Neutrophil (primary cell): Measurements from ENCODE around the gene EFNA3.

Experiments
- H3K27ac ChIP-seq: fragments of 200-600 bp; sonication (generic); 2 replicates; pipeline ENCODE4 v1.5.1; 2016; ENCODE audit warnings: mild to moderate bottlenecking, moderate library complexity
- H3K27me3 ChIP-seq: fragments of 200-600 bp; sonication (generic); 2 replicates; pipeline ENCODE4 v1.6.0; 2016; ENCODE audit warnings: mild to moderate bottlenecking
- H3K36me3 ChIP-seq: fragments of 200-600 bp; sonication (generic); 2 replicates; pipeline ENCODE4 v1.5.1; 2017
- H3K4me1 ChIP-seq, 2 experiments: fragments of 200-600 bp in 1 of 2; sonication (generic) in 1 of 2; 1 replicate in 1 of 2; 2 replicates in 1 of 2; pipeline versions ENCODE4 v1.5.1 to v1.6.1; 2013 to 2016; ENCODE audit warnings: low read depth in 1 of 2, low read length in 1 of 2, mild to moderate bottlenecking in 1 of 2, moderate library complexity in 1 of 2; ENCODE audit not compliant: control insufficient read depth in 1 of 2, insufficient read depth in 1 of 2
- H3K4me3 ChIP-seq, 2 experiments: fragments of 200-600 bp in 1 of 2; sonication (generic) in 1 of 2; 1 replicate in 1 of 2; 2 replicates in 1 of 2; pipeline ENCODE4 v1.5.1; 2013 to 2016; ENCODE audit warnings: low read depth in 1 of 2, low read length in 1 of 2, mild to moderate bottlenecking in 1 of 2, moderate library complexity in 1 of 2
- H3K9me3 ChIP-seq: fragments of 200-600 bp; sonication (generic); 2 replicates; pipeline ENCODE4 v1.5.1; 2016
- CTCF ChIP-seq: fragments of 200-600 bp; sonication (generic); IDR thresholded peaks from 2 replicates; pipeline ENCODE4 v1.5.1; 2016; ENCODE audit warnings: antibody characterized with exemption

The EFNA3 gene

GRCh38 chr1:155077346-155077745 lies 1.3 kb upstream of the EFNA3 start:
- Histone ChIP-seq H3K27ac (no peak overlapping the region), H3K36me3 (no peaks in the 10 kb centered on the region), H3K4me3 (no peak overlapping the region), H3K9me3 (no peaks in the 10 kb centered on the region), H3K27me3 (peaks cover 100% of the 10 kb centered on the region), H3K4me1 (peaks cover 28 to 39% of the 10 kb centered on the region in 2 experiments)
- no peak for TF ChIP-seq CTCF

GRCh38 chr1:155077758-155078445 lies 735 bp upstream of the EFNA3 start:
- H3K4me3 ChIP-seq, result no peak overlapping the region
- TF ChIP-seq CTCF, result no peak
- peaks cover 33 to 45% of the 10 kb centered on the region in 2 experiments for H3K4me1 ChIP-seq
- H3K27ac ChIP-seq, result no peak overlapping the region
- peaks cover 100% of the 10 kb centered on the region for H3K27me3 ChIP-seq
- H3K9me3 ChIP-seq, result no peaks in the 10 kb centered on the region
- no peaks in the 10 kb centered on the region for H3K36me3 ChIP-seq

GRCh38 chr1:155079210-155079486 lies 511 bp downstream of the EFNA3 start:
- H3K9me3 ChIP-seq, result no peaks in the 10 kb centered on the region
- peaks cover 100% of the 10 kb centered on the region for H3K27me3 ChIP-seq
- TF ChIP-seq CTCF, result no peak
- H3K4me1 ChIP-seq, result peaks cover 37 to 49% of the 10 kb centered on the region in 2 experiments
- no peak overlapping the region for H3K27ac ChIP-seq
- H3K36me3 ChIP-seq, result no peaks in the 10 kb centered on the region
- peak overlapping the region in 1 of 2 experiments; percentile 56 for H3K4me3 ChIP-seq

GRCh38 chr1:155079487-155080311 lies 1.1 kb downstream of the EFNA3 start:
- peak overlapping the region in 1 of 2 experiments; percentile 56 for H3K4me3 ChIP-seq
- H3K9me3 ChIP-seq, result no peaks in the 10 kb centered on the region
- H3K27me3 ChIP-seq, result peaks cover 99% of the 10 kb centered on the region
- TF ChIP-seq CTCF, result no peak
- no peak overlapping the region for H3K27ac ChIP-seq
- peaks cover 42 to 55% of the 10 kb centered on the region in 2 experiments for H3K4me1 ChIP-seq
- no peaks in the 10 kb centered on the region for H3K36me3 ChIP-seq

GRCh38 chr1:155080312-155081228 lies 1.9 kb downstream of the EFNA3 start:
- Histone ChIP-seq H3K9me3 (no peaks in the 10 kb centered on the region), H3K27ac (no peak overlapping the region), H3K4me3 (peak overlapping the region in 1 of 2 experiments; percentile 36), H3K4me1 (peaks cover 49 to 63% of the 10 kb centered on the region in 2 experiments), H3K36me3 (no peaks in the 10 kb centered on the region), H3K27me3 (peaks cover 90% of the 10 kb centered on the region)
- no peak for TF ChIP-seq CTCF
